GM21447 (cell line): Measurements from ENCODE around the gene LCN10.
"Not testable (repeated sequence)": the region's sequence is repeated elsewhere in the genome, so short reads cannot be mapped to it uniquely, and the experiment has no call there.

Experiments used
- ATAC-seq: cut with Tn5 transposase; IDR thresholded peaks from one replicate; pipeline ENCODE4 v1.9.1; 2021; ENCODE audit not compliant: unreplicated experiment

LCN10 gene

GRCh38 chr9:136755302-136756133 lies 12.8 kb upstream of the LCN10 start:
- ATAC-seq, result not testable (repeated sequence)

- no peak for ATAC-seq
Observed at GRCh38 chr9:136754626-136755301, 12.0 kb upstream of the LCN10 start.

GRCh38 chr9:136754059-136754572 lies 11.4 kb upstream of the LCN10 start:
- ATAC-seq, result no peak

GRCh38 chr9:136753371-136754058 lies 10.8 kb upstream of the LCN10 start:
- ATAC-seq, result no peak

- ATAC-seq, result no peak
Observed at GRCh38 chr9:136751814-136752213, 9.1 kb upstream of the LCN10 start.

GRCh38 chr9:136751244-136751643 lies 8.5 kb upstream of the LCN10 start:
- no peak for ATAC-seq

- no peak for ATAC-seq
Observed at GRCh38 chr9:136750526-136750925, 7.8 kb upstream of the LCN10 start.

- ATAC-seq, result no peak
Observed at GRCh38 chr9:136748666-136749611, 6.2 kb upstream of the LCN10 start.

- ATAC-seq, result no peak
Observed at GRCh38 chr9:136748201-136748600, 5.5 kb upstream of the LCN10 start, which contains the start of gene LCN6. LCN6 (minus strand) TSS chr9:136748525; CDS start chr9:136748483, 42 bp downstream.

- no peak for ATAC-seq
Observed at GRCh38 chr9:136747161-136748060, 4.7 kb upstream of the LCN10 start.

- ATAC-seq, result no peak
Observed at GRCh38 chr9:136746621-136747020, 3.9 kb upstream of the LCN10 start.

GRCh38 chr9:136746155-136746490 lies 3.4 kb upstream of the LCN10 start:
- ATAC-seq, result no peak

- no peak for ATAC-seq
Observed at GRCh38 chr9:136745389-136746154, 2.8 kb upstream of the LCN10 start.

- no peak for ATAC-seq
Observed at GRCh38 chr9:136744773-136745172, 2.0 kb upstream of the LCN10 start.

- no peak for ATAC-seq
Observed at GRCh38 chr9:136743639-136744211, 985 bp upstream of the LCN10 start.

GRCh38 chr9:136741883-136742571 lies 713 bp downstream of the LCN10 start:
- ATAC-seq, result peak; percentile 59

GRCh38 chr9:136740971-136741882 lies 1.5 kb downstream of the LCN10 start:
- peak; percentile 28 for ATAC-seq
